Measurements from ENCODE around the gene EFCAB5.

Gene EFCAB5

DNA sequence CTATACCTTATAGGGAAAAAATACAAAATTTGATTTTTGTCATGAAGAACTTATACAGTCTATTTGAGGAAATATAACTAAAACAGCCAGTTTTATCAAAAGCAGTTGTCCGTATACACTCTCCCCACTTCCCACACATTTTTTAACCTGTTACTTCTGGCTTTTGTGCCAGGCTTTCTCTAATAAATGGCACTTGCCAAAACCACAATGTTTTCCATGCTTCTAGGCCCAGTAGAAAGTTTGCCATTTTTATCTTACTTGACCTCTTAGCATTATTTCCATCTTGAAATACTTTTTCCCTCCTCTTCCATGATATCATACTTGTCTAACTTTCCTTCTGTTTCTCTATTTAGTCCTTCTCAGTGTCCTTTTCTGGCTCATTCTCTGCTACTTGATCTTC, 38.8 kb downstream of the EFCAB5 start:
- Histone ChIP-seq H2BK5ac (ENCODE audit: low read length) (no peak overlapping the region), H3K4ac (ENCODE audit: low read depth, low read length) (no peak overlapping the region), H3K4me1 (ENCODE audit: control insufficient read depth, low read depth, low read length) (no peaks in the 10 kb centered on the region), H3K4me3 (ENCODE audit: low read length) (no peak overlapping the region), H3K36me3 (ENCODE audit: control insufficient read depth, insufficient read depth, low read length) (no peaks in the 10 kb centered on the region), H3K23ac (ENCODE audit: low read length) (no peak overlapping the region), H3K79me2 (ENCODE audit: control insufficient read depth, insufficient read depth, low read length) (no peaks in the 10 kb centered on the region), H3K18ac (ENCODE audit: low read length) (no peak overlapping the region), H2AK5ac (ENCODE audit: low read length) (no peak overlapping the region), H3K79me1 (ENCODE audit: low read length) (no peaks in the 10 kb centered on the region), H3K27ac (ENCODE audit: low read depth, low read length) (no peak overlapping the region), H3K9ac (ENCODE audit: low read length) (no peak overlapping the region), H2BK15ac (replicated peaks; ENCODE audit: low read depth) (no peak overlapping the region), H3K56ac (ENCODE audit: low read length) (no peak overlapping the region), H3K4me2 (ENCODE audit: low read length) (no peak overlapping the region), H4K8ac (ENCODE audit: low read depth, low read length) (no peak overlapping the region), H2BK120ac (ENCODE audit: low read depth, low read length) (no peak overlapping the region), H3K27me3 (ENCODE audit: insufficient read depth, low read length, poor library complexity) (no peaks in the 10 kb centered on the region), H4K5ac (ENCODE audit: low read length) (no peak overlapping the region)
- no CpG with 5 or more reads among the region's 1 CpG for WGBS (ENCODE audit: extremely low coverage, insufficient coverage, low lambda C conversion rate)
- DNase-seq = no peak

DNA sequence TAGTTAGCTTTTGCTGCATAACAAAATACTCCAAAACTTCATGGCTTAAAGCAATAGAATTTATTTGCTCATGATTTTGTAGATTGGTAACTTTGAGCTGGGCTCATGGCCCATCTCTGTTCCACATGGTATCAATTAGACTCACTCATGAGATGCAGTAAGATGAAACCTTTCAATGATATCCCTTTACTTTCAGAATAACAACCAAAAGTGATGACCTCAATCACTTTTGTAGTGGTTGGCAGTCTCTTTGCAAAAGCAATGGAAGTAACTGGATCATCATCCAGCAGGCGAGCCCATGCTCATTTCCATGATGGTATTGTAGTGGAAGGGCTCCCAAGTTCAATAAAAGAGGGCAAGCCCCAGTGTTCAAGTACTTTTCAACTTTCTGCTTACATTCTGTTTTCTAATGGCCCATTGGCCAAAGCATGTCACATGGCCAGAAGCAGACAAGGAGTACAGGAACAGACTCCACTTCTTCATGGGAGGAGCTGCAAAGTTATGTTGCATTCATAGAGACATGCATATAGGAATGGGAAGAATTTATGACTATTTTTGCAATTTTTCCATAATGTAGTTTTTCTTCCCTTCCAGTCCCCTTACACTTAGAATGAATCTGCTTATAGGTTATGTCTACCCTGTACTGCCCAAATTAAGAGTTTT, 41.7 kb downstream of the EFCAB5 start:
- DNase-seq = no peak
- no peaks in the 10 kb centered on the region for H3K79me1 ChIP-seq (ENCODE audit: low read length)
- no peak overlapping the region for H3K4me3 ChIP-seq (ENCODE audit: low read length)
- no peak overlapping the region for H4K8ac ChIP-seq (ENCODE audit: low read depth, low read length)
- no peak overlapping the region for H2BK5ac ChIP-seq (ENCODE audit: low read length)
- no peak overlapping the region for H3K27ac ChIP-seq (ENCODE audit: low read depth, low read length)
- no peak overlapping the region for H3K9ac ChIP-seq (ENCODE audit: low read length)
- no CpG with 5 or more reads among the region's 1 CpG for WGBS (ENCODE audit: extremely low coverage, insufficient coverage, low lambda C conversion rate)
- H3K4me2 ChIP-seq (ENCODE audit: low read length) = no peak overlapping the region
- H3K18ac ChIP-seq (ENCODE audit: low read length) = no peak overlapping the region
- H2BK120ac ChIP-seq (ENCODE audit: low read depth, low read length) = no peak overlapping the region
- no peaks in the 10 kb centered on the region for H3K4me1 ChIP-seq (ENCODE audit: control insufficient read depth, low read depth, low read length)
- no peak overlapping the region for H3K56ac ChIP-seq (ENCODE audit: low read length)
- H4K5ac ChIP-seq (ENCODE audit: low read length) = no peak overlapping the region
- no peaks in the 10 kb centered on the region for H3K36me3 ChIP-seq (ENCODE audit: control insufficient read depth, insufficient read depth, low read length)
- no peak overlapping the region for H2AK5ac ChIP-seq (ENCODE audit: low read length)
- no peaks in the 10 kb centered on the region for H3K27me3 ChIP-seq (ENCODE audit: insufficient read depth, low read length, poor library complexity)
- no peak overlapping the region for H3K23ac ChIP-seq (ENCODE audit: low read length)
- no peak overlapping the region for H3K4ac ChIP-seq (ENCODE audit: low read depth, low read length)
- no peaks in the 10 kb centered on the region for H3K79me2 ChIP-seq (ENCODE audit: control insufficient read depth, insufficient read depth, low read length)
- no peak overlapping the region for H2BK15ac ChIP-seq (replicated peaks; ENCODE audit: low read depth)

DNA sequence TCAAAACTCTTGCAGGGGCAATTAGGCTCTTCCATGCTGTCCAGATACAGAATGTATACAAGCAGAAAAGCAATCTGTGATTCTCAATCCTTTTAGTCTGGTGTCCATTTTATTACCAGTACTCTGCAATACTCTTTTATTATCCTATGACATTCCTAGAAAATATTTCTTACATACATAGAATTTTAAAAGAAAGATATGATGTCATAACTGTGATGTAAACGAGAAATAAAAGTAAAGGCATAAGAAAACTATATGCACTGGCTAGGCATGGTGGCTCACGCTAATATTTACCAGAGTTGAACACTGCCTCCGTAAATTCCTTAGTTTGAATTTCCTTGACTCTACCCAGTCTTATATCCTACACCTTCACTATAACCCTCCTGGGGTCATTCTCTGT, 55.0 kb downstream of the EFCAB5 start:
- DNase-seq = no peak
- H3K27ac ChIP-seq (ENCODE audit: low read depth, low read length) = no peak overlapping the region
- no peak overlapping the region for H3K9ac ChIP-seq (ENCODE audit: low read length)
- no peak overlapping the region for H3K4ac ChIP-seq (ENCODE audit: low read depth, low read length)
- no peaks in the 10 kb centered on the region for H3K27me3 ChIP-seq (ENCODE audit: insufficient read depth, low read length, poor library complexity)
- H2BK15ac ChIP-seq (replicated peaks; ENCODE audit: low read depth) = no peak overlapping the region
- no peak overlapping the region for H2BK5ac ChIP-seq (ENCODE audit: low read length)
- no peaks in the 10 kb centered on the region for H3K36me3 ChIP-seq (ENCODE audit: control insufficient read depth, insufficient read depth, low read length)
- no peak overlapping the region for H4K8ac ChIP-seq (ENCODE audit: low read depth, low read length)
- H2BK120ac ChIP-seq (ENCODE audit: low read depth, low read length) = no peak overlapping the region
- H3K79me1 ChIP-seq (ENCODE audit: low read length) = no peaks in the 10 kb centered on the region
- no peak overlapping the region for H3K23ac ChIP-seq (ENCODE audit: low read length)
- H3K18ac ChIP-seq (ENCODE audit: low read length) = no peak overlapping the region
- H3K4me1 ChIP-seq (ENCODE audit: control insufficient read depth, low read depth, low read length) = no peaks in the 10 kb centered on the region
- H3K79me2 ChIP-seq (ENCODE audit: control insufficient read depth, insufficient read depth, low read length) = no peaks in the 10 kb centered on the region
- H3K4me3 ChIP-seq (ENCODE audit: low read length) = no peak overlapping the region
- H2AK5ac ChIP-seq (ENCODE audit: low read length) = no peak overlapping the region
- no CpG with 5 or more reads among the region's 3 CpGs for WGBS (ENCODE audit: extremely low coverage, insufficient coverage, low lambda C conversion rate)
- H3K56ac ChIP-seq (ENCODE audit: low read length) = no peak overlapping the region
- H3K4me2 ChIP-seq (ENCODE audit: low read length) = no peak overlapping the region
- no peak overlapping the region for H4K5ac ChIP-seq (ENCODE audit: low read length)

DNA sequence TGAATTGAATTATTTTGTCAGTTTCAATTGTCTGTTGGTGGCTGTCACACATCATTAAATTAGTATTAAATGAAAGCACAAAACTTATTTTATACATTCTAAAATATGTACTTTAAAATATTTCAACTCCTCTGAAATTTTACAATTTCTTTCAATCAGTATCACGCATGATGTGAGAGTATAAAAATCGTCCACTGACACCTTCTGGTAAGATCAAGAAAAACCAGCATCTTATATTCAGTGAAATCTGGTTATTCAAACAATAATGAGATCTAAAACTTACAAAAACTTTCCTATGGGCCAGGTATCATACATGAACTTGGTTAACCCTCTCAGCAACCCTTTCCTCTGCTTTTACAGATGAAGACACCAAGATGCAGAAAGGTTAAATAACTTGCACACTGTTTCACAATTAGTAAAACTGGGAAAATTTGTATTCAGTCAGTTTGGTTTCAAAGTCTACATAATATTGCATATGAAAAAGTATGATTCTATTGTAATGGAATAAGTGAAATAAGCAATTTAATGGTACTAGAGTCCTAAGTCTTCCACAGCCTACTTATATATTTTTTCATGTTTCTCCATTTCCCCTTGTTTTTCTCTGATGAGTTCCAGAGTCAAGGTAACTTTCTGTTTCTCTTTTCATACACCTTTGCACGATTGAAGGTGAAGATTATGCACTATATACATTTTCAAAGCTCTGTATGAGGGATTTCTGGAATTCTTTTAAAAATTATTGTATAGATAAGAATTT, 58.7 kb downstream of the EFCAB5 start:
- H3K4me2 ChIP-seq (ENCODE audit: low read length) = no peak overlapping the region
- no peak overlapping the region for H2BK15ac ChIP-seq (replicated peaks; ENCODE audit: low read depth)
- H3K4ac ChIP-seq (ENCODE audit: low read depth, low read length) = no peak overlapping the region
- no peak for DNase-seq
- no peak overlapping the region for H4K8ac ChIP-seq (ENCODE audit: low read depth, low read length)
- no peak overlapping the region for H2BK120ac ChIP-seq (ENCODE audit: low read depth, low read length)
- no peak overlapping the region for H3K4me3 ChIP-seq (ENCODE audit: low read length)
- no peak overlapping the region for H3K56ac ChIP-seq (ENCODE audit: low read length)
- H3K36me3 ChIP-seq (ENCODE audit: control insufficient read depth, insufficient read depth, low read length) = no peaks in the 10 kb centered on the region
- no peaks in the 10 kb centered on the region for H3K4me1 ChIP-seq (ENCODE audit: control insufficient read depth, low read depth, low read length)
- no peak overlapping the region for H3K9ac ChIP-seq (ENCODE audit: low read length)
- no peak overlapping the region for H3K18ac ChIP-seq (ENCODE audit: low read length)
- H3K27ac ChIP-seq (ENCODE audit: low read depth, low read length) = no peak overlapping the region
- no peak overlapping the region for H2AK5ac ChIP-seq (ENCODE audit: low read length)
- WGBS (ENCODE audit: extremely low coverage, insufficient coverage, low lambda C conversion rate) = no CpG with 5 or more reads among the region's 3 CpGs
- no peak overlapping the region for H2BK5ac ChIP-seq (ENCODE audit: low read length)
- H3K79me2 ChIP-seq (ENCODE audit: control insufficient read depth, insufficient read depth, low read length) = no peaks in the 10 kb centered on the region
- no peak overlapping the region for H3K23ac ChIP-seq (ENCODE audit: low read length)
- H4K5ac ChIP-seq (ENCODE audit: low read length) = no peak overlapping the region
- H3K79me1 ChIP-seq (ENCODE audit: low read length) = no peaks in the 10 kb centered on the region
- H3K27me3 ChIP-seq (ENCODE audit: insufficient read depth, low read length, poor library complexity) = no peaks in the 10 kb centered on the region

DNA sequence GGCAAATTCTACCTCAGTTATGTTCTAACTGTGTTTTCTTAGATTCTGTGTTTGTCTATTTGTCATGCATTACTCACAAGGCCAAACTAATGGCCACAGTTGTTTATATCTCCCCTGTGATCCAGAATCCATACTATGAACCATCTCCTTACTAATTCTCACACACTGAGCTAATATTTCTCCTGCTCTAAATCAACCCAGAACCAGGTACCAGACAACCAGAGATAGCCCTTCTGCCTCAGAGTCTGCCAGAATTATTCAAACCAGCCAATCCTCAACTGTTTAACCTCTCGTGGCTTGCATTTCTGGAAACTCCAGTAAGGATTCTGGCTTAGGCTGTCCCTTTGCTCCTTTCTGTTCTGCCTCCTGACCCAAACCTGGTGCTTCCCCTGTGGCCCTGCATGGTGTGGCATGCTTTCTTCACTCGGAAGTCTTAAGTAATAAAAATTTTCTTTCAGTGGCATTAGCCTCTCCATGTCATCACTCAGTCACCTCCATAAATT, 59.4 kb downstream of the EFCAB5 start:
- H3K4me1 ChIP-seq (ENCODE audit: control insufficient read depth, low read depth, low read length) = no peaks in the 10 kb centered on the region
- no peak overlapping the region for H3K4me3 ChIP-seq (ENCODE audit: low read length)
- no peak overlapping the region for H3K4ac ChIP-seq (ENCODE audit: low read depth, low read length)
- H3K36me3 ChIP-seq (ENCODE audit: control insufficient read depth, insufficient read depth, low read length) = no peaks in the 10 kb centered on the region
- no peak overlapping the region for H4K5ac ChIP-seq (ENCODE audit: low read length)
- no CpG with 5 or more reads among the region's 2 CpGs for WGBS (ENCODE audit: extremely low coverage, insufficient coverage, low lambda C conversion rate)
- no peak for DNase-seq
- H3K18ac ChIP-seq (ENCODE audit: low read length) = no peak overlapping the region
- H3K23ac ChIP-seq (ENCODE audit: low read length) = no peak overlapping the region
- no peaks in the 10 kb centered on the region for H3K79me2 ChIP-seq (ENCODE audit: control insufficient read depth, insufficient read depth, low read length)
- no peak overlapping the region for H4K8ac ChIP-seq (ENCODE audit: low read depth, low read length)
- no peak overlapping the region for H3K4me2 ChIP-seq (ENCODE audit: low read length)
- H3K56ac ChIP-seq (ENCODE audit: low read length) = no peak overlapping the region
- H2BK5ac ChIP-seq (ENCODE audit: low read length) = no peak overlapping the region
- no peaks in the 10 kb centered on the region for H3K27me3 ChIP-seq (ENCODE audit: insufficient read depth, low read length, poor library complexity)
- H2BK120ac ChIP-seq (ENCODE audit: low read depth, low read length) = no peak overlapping the region
- no peak overlapping the region for H3K9ac ChIP-seq (ENCODE audit: low read length)
- H2BK15ac ChIP-seq (replicated peaks; ENCODE audit: low read depth) = no peak overlapping the region
- no peak overlapping the region for H2AK5ac ChIP-seq (ENCODE audit: low read length)
- no peak overlapping the region for H3K27ac ChIP-seq (ENCODE audit: low read depth, low read length)
- H3K79me1 ChIP-seq (ENCODE audit: low read length) = no peaks in the 10 kb centered on the region

Measured in mesendoderm (in vitro differentiated cells).